Measurements from ENCODE around the gene HINT1.

- TF ChIP-seq ZNF274 (IDR thresholded peaks at IDR 0.05; ENCODE audit: low read depth, low read length) (no peak), SUZ12 (IDR thresholded peaks at IDR 0.05; ENCODE audit: extremely low read depth, insufficient read depth, insufficient read length) (no peak)
Measured at GRCh38 chr5:131195696-131196095, 30.6 kb upstream of the HINT1 start.

Measured in NT2/D1 (cell line).